Activated CD8-positive, alpha-beta T cell treated with anti-CD3 and anti-CD28 coated beads for 36 hours (primary cell): ENCODE measurements around the gene GRIN1. TPM values are rescaled to one million over a fixed set of nuclear protein-coding genes. Genes with fewer than 3 reads are reported as not detected.
A peak's percentile ranks its signal among the peaks of the same experiment; 100 is the strongest.

Source experiments
- ATAC-seq: fragments of 200-7000 bp; cut with Tn5 transposase; one replicate; pipeline ENCODE4 v1.10.0; 2021; ENCODE audit warnings: mild to moderate bottlenecking, moderate library complexity
- CTCF ChIA-PET: fragments of 350-600 bp; sonication (Branson Sonifier 250); formaldehyde crosslinking; loops from one replicate; lab custom pipeline; 2021; ENCODE audit warnings: antibody characterized with exemption; lab: Charles Lee
- POLR2A ChIA-PET: fragments of 350-600 bp; sonication (Branson Sonifier 250); formaldehyde crosslinking; loops from one replicate; lab custom pipeline; 2021; ENCODE audit warnings: antibody characterized with exemption; lab: Charles Lee
- DNase-seq: peaks from one replicate; pipeline ENCODE4 v3.0.0-alpha.2; 2020
- H3K27ac Mint-ChIP-seq: one replicate; pipeline ENCODE4 v1.8.0; 2021; ENCODE audit warnings: mild to moderate bottlenecking, mixed read lengths
- H3K27me3 Mint-ChIP-seq: one replicate; pipeline ENCODE4 v1.8.0; 2021; ENCODE audit warnings: mixed read lengths
- H3K36me3 Mint-ChIP-seq: one replicate; pipeline ENCODE4 v1.8.0; 2021; ENCODE audit warnings: low read depth, mixed read lengths
- H3K4me1 Mint-ChIP-seq: one replicate; pipeline ENCODE4 v1.8.0; 2021; ENCODE audit warnings: low read depth, mixed read lengths
- H3K4me3 Mint-ChIP-seq: one replicate; pipeline ENCODE4 v1.8.0; 2021; ENCODE audit warnings: mild to moderate bottlenecking, moderate library complexity, mixed read lengths
- H3K9me3 Mint-ChIP-seq: one replicate; pipeline ENCODE4 v1.8.0; 2021; ENCODE audit warnings: mixed read lengths
- CTCF ChIP-seq: fragments of 200-600 bp; IDR thresholded peaks from one replicate; pipeline ENCODE4 v1.8.0; 2022; ENCODE audit warnings: antibody characterized with exemption, mild to moderate bottlenecking
- intact Hi-C: fragments of 100-400 bp; cut with micrococcal nuclease; formaldehyde crosslinking; loops from one replicate; pipeline ENCODE4 v1.10.0; 2022
- total RNA-seq, 2 experiments: library from RNA; stranded (reverse); gene quantifications; one replicate each; pipeline ENCODE4 v1.2.3, GENCODE V29; 2021

GRIN1 gene
- total RNA-seq, 2 experiments from 2014 or later = not detected

- H3K27ac Mint-ChIP-seq = peak within 1 kb of the TSS; percentile 94
- no peaks in the 10 kb centered on the region for H3K27me3 Mint-ChIP-seq
- DNase-seq = peak; percentile 92
- ATAC-seq = peak; percentile 84
- ChIA-PET POLR2A (interaction anchor here (0.6 to 4.0 kb wide), 18 partner anchors 10 to 311 kb away, joined by 3 to 28 read pairs (median 4); partner anchors contain the start of genes DPP7, LRRC26, MAN1B1 and NDOR1), CTCF (interaction anchor here (0.8 to 2.2 kb wide), 20 partner anchors 9 to 93 kb away, joined by 3 to 15 read pairs (median 4); partner anchors contain the start of genes CYSRT1, NDOR1, RNF224 and TMEM203)
- peak within 1 kb of the TSS; percentile 91 for H3K4me3 Mint-ChIP-seq
- intact Hi-C loops = no loop called here
- no peaks in the 10 kb centered on the region for H3K9me3 Mint-ChIP-seq
- H3K4me1 Mint-ChIP-seq = peaks cover 32% of the 10 kb centered on the region
- peaks cover 6% of the 10 kb centered on the region for H3K36me3 Mint-ChIP-seq
- peak; percentile 53 for TF ChIP-seq CTCF
Observed at GRCh38 chr9:137188490-137189296, 49.7 kb downstream of the GRIN1 start, which contains the start of the genes ANAPC2 and SSNA1. TSS of gene ANAPC2 (minus strand) at chr9:137188560. CDS start at chr9:137188532, 28 bp downstream. TSS of gene SSNA1 (plus strand) at chr9:137188676. CDS start at chr9:137188727, 51 bp downstream.

- peaks cover 32% of the 10 kb centered on the region for H3K4me1 Mint-ChIP-seq
Observed at GRCh38 chr9:137189297-137190295, 50.6 kb downstream of the GRIN1 start.

GRCh38 chr9:137190315-137190856 lies 51.4 kb downstream of the GRIN1 start:
- intact Hi-C loops = no loop called here
- POLR2A ChIA-PET = interaction anchor here (1.3 to 4.0 kb wide), 3 partner anchors 8 to 63 kb away, joined by 5 to 16 read pairs (median 9); no protein-coding TSS in a partner anchor
- no peak overlapping the region for H3K27ac Mint-ChIP-seq

More at GRCh38 chr9:137189297-137190295, 50.6 kb downstream of the GRIN1 start:
- TF ChIP-seq CTCF = peak; percentile 24
- Mint-ChIP-seq H3K27ac (peak overlapping the region; percentile 94), H3K4me3 (peak overlapping the region; percentile 91), H3K9me3 (no peaks in the 10 kb centered on the region), H3K36me3 (peaks cover 6% of the 10 kb centered on the region), H3K27me3 (no peaks in the 10 kb centered on the region)
- ChIA-PET CTCF (interaction anchor here (0.8 to 2.2 kb wide), 19 partner anchors 8 to 94 kb away, joined by 3 to 15 read pairs (median 4); partner anchors contain the start of genes CYSRT1, NDOR1, RNF224 and TMEM203), POLR2A (interaction anchor here (0.9 to 4.0 kb wide), 13 partner anchors 9 to 103 kb away, joined by 3 to 28 read pairs (median 5); partner anchors contain the start of genes DPP7, LRRC26, MAN1B1 and NDOR1)
- ATAC-seq (no peak), DNase-seq (no peak)
- intact Hi-C loops = no loop called here

More at GRCh38 chr9:137190315-137190856, 51.4 kb downstream of the GRIN1 start:
- CTCF ChIA-PET = interaction anchor here (0.7 to 2.0 kb wide), 6 partner anchors 16 to 155 kb away, joined by 3 to 15 read pairs (median 4); partner anchors contain the start of genes NDOR1, RNF224 and TMEM203
- no peak for ATAC-seq
- Mint-ChIP-seq H3K9me3 (no peaks in the 10 kb centered on the region), H3K27me3 (no peaks in the 10 kb centered on the region), H3K36me3 (peaks cover 6% of the 10 kb centered on the region), H3K4me1 (peaks cover 30% of the 10 kb centered on the region), H3K4me3 (peak overlapping the region; percentile 52)
- DNase-seq = no peak
- TF ChIP-seq CTCF = no peak
